ENCODE measurements around the gene ANKRD33B. TPM values are rescaled to one million over a fixed set of nuclear protein-coding genes. Genes with fewer than 3 reads are reported as not detected.

ANKRD33B gene
- total and polyA plus RNA-seq, 7 donors = 1.4 to 32.7 (median 7.8) TPM

DNA sequence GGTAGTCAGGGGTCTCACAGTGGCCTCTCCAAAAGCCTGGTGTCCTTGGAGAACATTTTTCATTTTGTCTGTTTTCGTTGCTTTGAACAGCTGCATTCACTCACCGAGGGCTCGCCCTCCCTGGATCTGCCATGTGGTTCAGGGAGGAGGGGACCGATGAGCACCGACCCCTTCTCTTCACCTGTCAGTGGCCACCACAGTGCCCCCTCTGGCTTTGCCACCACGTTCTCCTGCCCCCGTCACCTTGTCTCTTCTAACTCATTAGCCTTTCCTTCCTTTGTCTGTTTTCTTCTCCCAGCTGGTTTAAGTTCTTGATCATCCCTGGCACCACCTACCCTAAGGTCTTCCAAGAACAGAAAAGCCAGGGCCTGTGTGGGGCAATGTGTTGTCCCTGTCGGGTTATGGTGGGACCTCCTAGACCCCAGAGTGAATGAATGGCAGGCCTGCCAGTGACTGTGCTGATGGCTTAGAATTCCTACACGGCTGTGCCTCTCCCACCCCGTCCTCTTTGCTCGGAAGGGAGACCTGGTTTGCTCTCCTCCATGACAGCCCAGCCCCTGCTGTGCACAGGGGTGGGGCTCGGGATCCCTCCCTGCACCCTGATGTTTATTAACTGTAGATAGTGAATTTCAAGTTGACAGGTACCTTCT, 90.0 kb downstream of the ANKRD33B start:
- Histone ChIP-seq H3K4me3 (no peak overlapping the region), H3K27ac (no peak overlapping the region), H3K36me3 (ENCODE audit: insufficient read depth in 1 of 2, low read depth in 1 of 2) (no peaks in the 10 kb centered on the region), H3K9me3 (no peaks in the 10 kb centered on the region), H3K27me3 (ENCODE audit: insufficient read depth in 3 of 3, low read length in 2 of 3) (peaks cover 0 to 4% (median 0%) of the 10 kb centered on the region in 3 donors), H3K4me1 (no peaks in the 10 kb centered on the region)
- no peak for TF ChIP-seq CTCF (IDR thresholded peaks at IDR 0.05)
- intact Hi-C loops (cut with DNase I) = no loop called here
- no peak for ATAC-seq
- DNase-seq = peak in 1 of 2 donors; percentile 33
- 60 to 82% (median 69%) methylated on average over 12 of the region's 12 CpGs for WGBS, 3 donors

GRCh38 chr5:10654566-10654965, 90.7 kb downstream of the ANKRD33B start:
- H3K27ac ChIP-seq = no peak overlapping the region
- no peaks in the 10 kb centered on the region for H3K9me3 ChIP-seq
- WGBS, 3 donors = 81 to 91% (median 85%) methylated on average over 13 of the region's 13 CpGs
- no peak overlapping the region for H3K4me3 ChIP-seq
- ATAC-seq (no peak), DNase-seq (peak in 1 of 2 donors; percentile 30)
- H3K27me3 ChIP-seq (ENCODE audit: insufficient read depth in 3 of 3, low read length in 2 of 3) = peaks cover 0 to 4% (median 0%) of the 10 kb centered on the region in 3 donors
- no peaks in the 10 kb centered on the region for H3K36me3 ChIP-seq (ENCODE audit: insufficient read depth in 1 of 2, low read depth in 1 of 2)
- TF ChIP-seq CTCF (IDR thresholded peaks at IDR 0.05) = no peak
- H3K4me1 ChIP-seq = no peaks in the 10 kb centered on the region
- intact Hi-C loops (cut with DNase I) = no loop called here

DNA sequence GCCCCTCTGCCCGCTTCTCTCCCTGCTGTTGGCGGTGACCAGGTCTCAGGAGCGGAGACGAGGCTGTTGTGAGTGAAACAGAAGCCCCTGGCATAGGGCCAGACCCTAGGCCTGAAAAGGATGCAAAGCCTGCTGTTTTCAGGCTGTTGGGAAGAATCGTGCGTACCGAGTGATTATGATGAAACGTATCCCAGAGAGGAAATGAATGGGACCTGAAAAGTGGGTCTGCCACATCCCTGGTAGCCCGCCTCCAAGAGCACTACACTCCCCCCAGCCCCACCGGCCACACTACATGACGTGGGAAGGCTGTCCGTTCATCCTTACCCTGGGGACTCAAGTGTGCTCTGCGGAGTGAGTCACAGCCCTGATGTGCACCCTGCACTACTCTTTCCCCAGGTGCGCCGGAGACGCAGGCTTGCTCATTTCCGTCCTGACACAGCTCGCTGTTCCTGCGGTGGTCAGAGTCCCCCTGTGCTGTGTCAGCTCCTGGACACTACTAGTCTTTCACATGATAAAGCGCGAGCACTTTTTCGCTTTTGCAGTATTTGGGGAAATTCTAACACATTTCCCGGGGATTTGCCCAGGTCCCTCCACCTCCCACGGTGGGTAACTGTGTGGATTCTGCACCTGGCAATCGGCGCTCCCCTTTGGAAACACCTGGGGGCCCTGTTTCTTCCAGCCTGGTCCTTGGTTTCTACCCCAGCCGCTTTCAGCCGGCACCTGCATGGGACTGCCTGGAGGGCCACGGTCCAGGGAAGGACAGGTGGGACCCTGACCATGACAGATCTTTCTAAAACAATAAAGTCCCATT, 91.5 kb downstream of the ANKRD33B start:
- no peaks in the 10 kb centered on the region for H3K36me3 ChIP-seq (ENCODE audit: insufficient read depth in 1 of 2, low read depth in 1 of 2)
- WGBS, 3 donors = 69 to 80% (median 80%) methylated on average over 29 of the region's 29 CpGs
- H3K27me3 ChIP-seq (ENCODE audit: insufficient read depth in 3 of 3, low read length in 2 of 3) = no peaks in the 10 kb centered on the region
- H3K27ac ChIP-seq = no peak overlapping the region
- H3K4me1 ChIP-seq = no peaks in the 10 kb centered on the region
- TF ChIP-seq CTCF (IDR thresholded peaks at IDR 0.05) = no peak
- no peak overlapping the region for H3K4me3 ChIP-seq
- peak in 1 of 2 donors; percentile 58 for DNase-seq
- intact Hi-C loops (cut with DNase I) = no loop called here
- no peak for ATAC-seq
- no peaks in the 10 kb centered on the region for H3K9me3 ChIP-seq

- no peak for ATAC-seq
- no peak overlapping the region for H3K27ac ChIP-seq
- H3K36me3 ChIP-seq (ENCODE audit: insufficient read depth in 1 of 2, low read depth in 1 of 2) = no peaks in the 10 kb centered on the region
- no peak for TF ChIP-seq CTCF (IDR thresholded peaks at IDR 0.05)
- 67 to 84% (median 70%) methylated on average over 18 of the region's 18 CpGs for WGBS, 3 donors
- no peak for DNase-seq
- intact Hi-C loops (cut with DNase I) = no loop called here
- H3K4me1 ChIP-seq = no peaks in the 10 kb centered on the region
- H3K27me3 ChIP-seq (ENCODE audit: insufficient read depth in 3 of 3, low read length in 2 of 3) = no peaks in the 10 kb centered on the region
- no peaks in the 10 kb centered on the region for H3K9me3 ChIP-seq
- H3K4me3 ChIP-seq = no peak overlapping the region
Measured at GRCh38 chr5:10655972-10656830, 92.3 kb downstream of the ANKRD33B start.

Data from psoas muscle (tissue), 8 donors.